Measurements from ENCODE around the gene PRKCE.

- TF ChIP-seq CTCF (IDR thresholded peaks at IDR 0.05) = peak in 2 of 4 experiments; percentile 4 to 13
- no peak for TF ChIP-seq EP300 (IDR thresholded peaks at IDR 0.05)
Measured at GRCh38 chr2:45607701-45608100, 43.8 kb upstream of the PRKCE start.
